ENCODE results near the gene LUZP1. TPM values are rescaled to one million over a fixed set of nuclear protein-coding genes. Genes with fewer than 3 reads are reported as not detected.

LUZP1 gene
- total RNA-seq, 2 donors from 2014 or later = 4.6 to 8.0 TPM

DNA sequence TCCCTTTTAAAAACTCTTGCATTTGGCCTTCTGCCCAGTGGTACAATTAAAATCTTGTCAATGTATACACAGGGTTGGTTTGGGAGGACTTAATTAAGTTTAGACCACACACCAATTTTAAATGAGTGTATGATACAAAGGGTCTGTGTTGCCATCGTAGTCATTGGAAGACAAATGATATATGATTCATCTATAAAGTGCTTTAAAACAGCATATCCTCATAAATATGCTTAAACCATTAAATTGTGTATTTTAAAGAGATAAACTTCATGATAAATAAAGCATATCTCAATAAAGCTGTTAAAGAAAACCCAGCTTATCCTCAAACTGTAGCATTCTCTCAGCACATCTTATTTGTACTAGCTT, 69.5 kb downstream of the LUZP1 start:
- TF ChIP-seq POLR2A (IDR thresholded peaks at IDR 0.05) (no peak), CTCF (IDR thresholded peaks at IDR 0.05) (no peak)
- WGBS, 2 donors = 92 to 94% methylated on average over 1 of the region's 1 CpG
- DNase-seq (no peak), ATAC-seq (no peak)
- Histone ChIP-seq H3K9me3 (no peaks in the 10 kb centered on the region), H3K4me3 (no peak overlapping the region), H3K4me1 (no peaks in the 10 kb centered on the region), H3K27me3 (no peaks in the 10 kb centered on the region), H3K27ac (no peak overlapping the region), H3K36me3 (replicated peaks in 1 of 2; ENCODE audit: insufficient read depth in 1 of 2, low read depth in 2 of 2) (no peaks in the 10 kb centered on the region)
- intact Hi-C loops (cut with DNase I) = no loop called here

GRCh38 chr1:23098463-23099170, 70.0 kb downstream of the LUZP1 start:
- no peak overlapping the region for H3K4me3 ChIP-seq
- no peak overlapping the region for H3K27ac ChIP-seq
- peak; percentile 87 for ATAC-seq
- no peaks in the 10 kb centered on the region for H3K36me3 ChIP-seq (replicated peaks in 1 of 2; ENCODE audit: insufficient read depth in 1 of 2, low read depth in 2 of 2)
- peak; percentile 61 to 67 (median 65) for DNase-seq
- H3K27me3 ChIP-seq = no peaks in the 10 kb centered on the region
- 42 to 45% methylated on average over 12 of the region's 12 CpGs for WGBS, 2 donors
- intact Hi-C loops (cut with DNase I) = no loop called here
- no peaks in the 10 kb centered on the region for H3K9me3 ChIP-seq
- no peaks in the 10 kb centered on the region for H3K4me1 ChIP-seq
- TF ChIP-seq POLR2A (IDR thresholded peaks at IDR 0.05) (no peak), CTCF (IDR thresholded peaks at IDR 0.05) (peak; percentile 48 to 95 (median 94))

GRCh38 chr1:23097316-23097715, 71.3 kb downstream of the LUZP1 start:
- ATAC-seq (no peak), DNase-seq (no peak)
- Histone ChIP-seq H3K36me3 (replicated peaks in 1 of 2; ENCODE audit: insufficient read depth in 1 of 2, low read depth in 2 of 2) (peaks cover 0 to 2% of the 10 kb centered on the region in 2 donors), H3K27me3 (no peaks in the 10 kb centered on the region), H3K9me3 (no peaks in the 10 kb centered on the region), H3K4me3 (no peak overlapping the region), H3K4me1 (no peaks in the 10 kb centered on the region), H3K27ac (no peak overlapping the region)
- intact Hi-C loops (cut with DNase I) = loop anchor here (2.0 kb wide), 1 partner anchor 89 kb away; no protein-coding TSS in a partner anchor
- TF ChIP-seq CTCF (IDR thresholded peaks at IDR 0.05) = no peak
- no peak for TF ChIP-seq POLR2A (IDR thresholded peaks at IDR 0.05)
- WGBS, 2 donors = 82 to 84% methylated on average over 6 of the region's 6 CpGs

DNA sequence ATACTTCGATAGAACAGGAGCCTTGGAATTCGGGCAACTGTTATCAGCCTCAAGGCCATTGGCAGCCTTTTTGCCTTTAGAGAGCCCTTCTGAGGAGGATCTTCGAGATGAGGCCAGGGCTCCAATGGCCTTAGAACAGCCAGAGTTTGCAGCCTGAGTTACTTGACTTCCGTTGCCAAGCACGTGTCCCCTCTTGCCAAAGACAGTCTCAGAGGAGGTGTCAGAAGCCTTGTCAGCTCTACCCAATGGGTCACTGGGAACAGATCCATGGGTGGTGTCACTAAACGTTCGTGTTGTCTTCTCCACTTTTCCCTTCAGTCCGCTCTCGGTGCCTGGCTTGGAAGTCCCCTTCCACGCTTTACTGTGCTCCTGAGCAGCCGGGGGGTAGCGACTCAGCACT, 76.2 kb downstream of the LUZP1 start:
- WGBS, 2 donors = 81 to 82% methylated on average over 12 of the region's 12 CpGs
- intact Hi-C loops (cut with DNase I) = no loop called here

More for the DNA sequence above, 76.2 kb downstream of the LUZP1 start:
- ATAC-seq = no peak
- no peak for DNase-seq
- no peak for TF ChIP-seq CTCF (IDR thresholded peaks at IDR 0.05)
- no peak for TF ChIP-seq POLR2A (IDR thresholded peaks at IDR 0.05)
- H3K36me3 ChIP-seq (replicated peaks in 1 of 2; ENCODE audit: insufficient read depth in 1 of 2, low read depth in 2 of 2) = peaks cover 0 to 2% of the 10 kb centered on the region in 2 donors
- no peak overlapping the region for H3K4me3 ChIP-seq
- H3K9me3 ChIP-seq = no peaks in the 10 kb centered on the region
- H3K27ac ChIP-seq = no peak overlapping the region
- no peaks in the 10 kb centered on the region for H3K4me1 ChIP-seq
- H3K27me3 ChIP-seq = no peaks in the 10 kb centered on the region
